Kasumi-1 (cell line): ENCODE data around the gene STK26.
"Not testable (repeated sequence)": the region's sequence is repeated elsewhere in the genome, so short reads cannot be mapped to it uniquely, and the experiment has no call there.

ENCODE experiments used
- DNase-seq, 2 experiments: peaks; one replicate each; lab custom pipeline; 2025; lab: John Stamatoyannopoulos, UW

STK26 gene

DNA sequence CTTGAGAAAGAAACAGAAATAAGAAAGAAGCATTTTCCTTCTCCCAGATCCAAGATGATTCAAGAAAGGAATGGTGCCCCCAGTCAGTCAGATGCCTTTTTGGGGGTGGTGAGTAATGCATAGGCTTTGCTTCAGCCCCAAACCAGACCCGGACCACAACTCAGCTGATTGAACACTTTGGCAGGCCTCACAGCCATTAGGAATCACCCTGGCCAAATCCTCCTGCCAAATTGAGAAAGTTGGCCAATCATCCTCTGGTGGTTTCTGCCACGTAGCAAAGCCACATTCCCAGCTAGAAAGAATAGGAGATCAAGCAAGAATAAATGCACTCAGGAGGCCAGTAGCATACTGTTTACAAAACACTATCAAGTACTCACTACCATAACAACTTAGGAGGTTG, 71.1 kb downstream of the STK26 start:
- no peak for DNase-seq

- not testable (repeated sequence) for DNase-seq
These were observed 75.6 kb downstream of the STK26 start for GRCh38 chrX:132098704-132099103.

DNA sequence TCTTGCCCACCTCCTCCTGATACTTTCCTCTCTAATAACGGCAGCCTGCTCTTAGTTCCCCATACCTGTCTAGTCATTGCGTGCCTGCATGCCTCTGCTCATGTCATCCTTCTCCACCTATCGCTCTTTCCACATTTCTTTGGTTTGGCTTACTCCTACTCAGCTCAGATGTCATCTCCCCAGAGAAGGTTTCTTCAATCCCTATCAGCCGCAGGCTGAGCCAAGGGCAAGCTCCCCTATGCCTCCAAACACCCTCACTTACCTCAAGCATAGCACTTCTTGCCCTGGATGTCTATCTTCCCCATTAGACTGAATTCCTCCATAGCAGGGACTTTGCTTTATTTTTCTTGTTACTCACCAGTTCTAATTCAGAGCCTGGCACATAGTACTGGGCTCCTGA, 78.1 kb downstream of the STK26 start:
- no peak for DNase-seq

DNA sequence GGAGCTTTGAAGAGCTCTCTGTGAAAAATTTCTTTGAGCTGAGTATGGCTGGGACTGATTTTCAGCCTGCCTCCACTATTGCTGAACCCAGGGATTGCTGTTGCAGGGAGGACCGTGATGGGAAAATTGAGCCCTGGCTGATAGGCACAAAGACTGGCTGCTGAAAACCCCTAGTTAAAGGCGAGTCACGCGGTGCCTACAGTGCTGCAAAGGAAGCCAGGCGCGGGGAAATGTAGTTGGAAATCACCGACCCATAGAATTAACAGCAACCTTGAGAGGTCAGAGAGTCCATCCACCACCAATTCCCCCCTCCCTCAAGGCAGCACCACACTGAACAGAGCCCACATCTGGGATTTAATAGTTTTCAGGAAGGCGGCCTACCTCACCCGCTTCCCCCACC, 78.7 kb downstream of the STK26 start:
- DNase-seq: no peak

GRCh38 chrX:132107291-132107690, 84.2 kb downstream of the STK26 start:
- no peak for DNase-seq

GRCh38 chrX:132114607-132115006, 91.5 kb downstream of the STK26 start:
- DNase-seq: no peak

- DNase-seq: no peak
These were observed 92.7 kb downstream of the STK26 start for GRCh38 chrX:132115792-132116191.

- DNase-seq: no peak
These were observed 95.3 kb downstream of the STK26 start for GRCh38 chrX:132118358-132118757.

GRCh38 chrX:132119283-132119682, 96.2 kb downstream of the STK26 start:
- no peak for DNase-seq

- no peak for DNase-seq
These were observed 96.9 kb downstream of the STK26 start for GRCh38 chrX:132119821-132120515.

DNA sequence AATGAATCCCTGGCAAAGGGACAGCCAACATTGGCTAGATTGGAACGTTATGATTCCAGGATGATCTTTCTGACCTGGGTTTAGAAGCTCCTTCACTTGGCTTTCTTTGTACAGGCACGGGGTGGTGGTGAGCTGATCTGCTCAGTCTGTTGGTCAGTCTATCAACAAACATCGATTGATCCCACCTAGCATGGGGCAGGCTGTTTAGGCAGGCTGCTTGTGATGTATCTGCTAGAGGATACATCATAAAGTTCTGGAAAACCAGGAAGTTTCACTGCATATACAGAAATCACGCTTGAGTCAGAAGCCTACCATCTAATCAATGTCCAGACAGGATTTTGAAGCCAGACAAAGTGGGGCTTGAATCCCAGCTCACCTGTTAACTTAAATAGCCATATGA, 97.8 kb downstream of the STK26 start:
- no peak for DNase-seq
